GM12878 (cell line): ENCODE measurements around the gene C17orf50.

ENCODE experiments used
- BHLHE40 ChIP-seq, 2 experiments: fragments of 450-650 bp in 1 of 2; IDR thresholded peaks; 2 replicates each; pipeline ENCODE4 v1.6.1; 2011 to 2017; ENCODE audit warnings: low read depth in 2 of 2, borderline replicate concordance in 1 of 2, improper control_type of control experiment in 1 of 2, low read length in 1 of 2, mild to moderate bottlenecking in 1 of 2
- CTCF ChIP-seq, 3 experiments: IDR thresholded peaks in 2 of 3; conservative IDR thresholded peaks in 1 of 3; 2 replicates each; pipeline ENCODE4 v1.5.1; 2011; ENCODE audit warnings: low read depth in 3 of 3, low read length in 3 of 3, mild to moderate bottlenecking in 3 of 3, control low read depth in 2 of 3, moderate library complexity in 2 of 3, inconsistent platforms in 1 of 3, mixed read lengths in 1 of 3; ENCODE audit not compliant: control insufficient read depth in 2 of 3, insufficient read depth in 1 of 3; ENCODE audit errors: extremely low read depth in 1 of 3
- EP300 ChIP-seq, 2 experiments: fragments of 150-350 bp in 1 of 2; IDR thresholded peaks; 2 replicates each; pipeline ENCODE4 v1.6.1; 2011 to 2012; ENCODE audit warnings: low read depth in 2 of 2, low read length in 2 of 2, borderline replicate concordance in 1 of 2, improper control_type of control experiment in 1 of 2, inconsistent platforms in 1 of 2; ENCODE audit not compliant: control insufficient read depth in 1 of 2
- JUND ChIP-seq: IDR thresholded peaks from 2 replicates; pipeline ENCODE4 v1.6.1; 2012; ENCODE audit warnings: low read depth, mild to moderate bottlenecking, low read length, improper control_type of control experiment, moderate library complexity
- POLR2A ChIP-seq: IDR thresholded peaks from 2 replicates; pipeline ENCODE4 v1.6.1; 2011; ENCODE audit warnings: low read depth, mild to moderate bottlenecking, low read length
- POLR2AphosphoS5 ChIP-seq: IDR thresholded peaks from 2 replicates; pipeline ENCODE4 v1.6.1; 2011; ENCODE audit warnings: mild to moderate bottlenecking, low read length, inconsistent platforms
- SMC3 ChIP-seq: IDR thresholded peaks from 2 replicates; pipeline ENCODE4 v1.6.1; 2011; ENCODE audit warnings: low read length, improper control_type of control experiment, borderline replicate concordance
- TAF1 ChIP-seq: IDR thresholded peaks from 2 replicates; pipeline ENCODE4 v1.6.1; 2011; ENCODE audit warnings: mild to moderate bottlenecking, low read depth, low read length, borderline replicate concordance

GRCh38 chr17:35728551-35728950 lies 32.1 kb upstream of the C17orf50 start:
- TF ChIP-seq BHLHE40 (IDR thresholded peaks at IDR 0.05; ENCODE audit: borderline replicate concordance in 1 of 2, low read depth in 2 of 2, low read length in 1 of 2), result no peak
- no peak for TF ChIP-seq POLR2AphosphoS5
- no peak for TF ChIP-seq SMC3
- no peak for TF ChIP-seq CTCF (IDR thresholded peaks at IDR 0.05 in 2 of 3, conservative IDR thresholded peaks at IDR 0.05 in 1 of 3; ENCODE audit: control insufficient read depth in 2 of 3, extremely low read depth in 1 of 3, insufficient read depth in 1 of 3, low read depth in 3 of 3, low read length in 3 of 3)
- no peak for TF ChIP-seq POLR2A
- TF ChIP-seq TAF1, result no peak
- no peak for TF ChIP-seq JUND
- no peak for TF ChIP-seq EP300 (IDR thresholded peaks at IDR 0.05; ENCODE audit: borderline replicate concordance in 1 of 2, control insufficient read depth in 1 of 2, low read depth in 2 of 2, low read length in 2 of 2)
